ENCODE results near the gene RUNX2.

GRCh38 chr6:45387236-45387635, 59.1 kb downstream of the RUNX2 start:
- TF ChIP-seq BHLHE40 (IDR thresholded peaks at IDR 0.05; ENCODE audit: borderline replicate concordance) = no peak
- no peak for TF ChIP-seq FOXA1 (IDR thresholded peaks at IDR 0.05)
- TF ChIP-seq CTBP1 (IDR thresholded peaks at IDR 0.05; ENCODE audit: borderline replicate concordance) = no peak
- TF ChIP-seq SUZ12 (IDR thresholded peaks at IDR 0.05) = no peak

Data from HEK293T (cell line).